DND-41 (cell line): Measurements from ENCODE around the gene RGS3.

Experiments
- ATAC-seq: fragments of 200-7000 bp; cut with Tn5 transposase; 3 replicates; pipeline ENCODE4 v1.9.1; 2021; ENCODE audit warnings: low read depth; ENCODE audit not compliant: insufficient read depth
- DNase-seq: peaks from one replicate; pipeline ENCODE4 v3.0.0-alpha.2; 2020
- H2AFZ ChIP-seq: 2 replicates; pipeline ENCODE4 v1.6.0; 2012; ENCODE audit warnings: low read depth, low read length
- H3K27ac ChIP-seq: 2 replicates; pipeline ENCODE4 v1.5.1; 2012; ENCODE audit warnings: low read length, inconsistent platforms
- H3K27me3 ChIP-seq: fragments of 200-600 bp; sonication (generic); 2 replicates; pipeline ENCODE4 v1.6.0; 2012; ENCODE audit warnings: low read length, mild to moderate bottlenecking, inconsistent platforms; ENCODE audit not compliant: insufficient read depth, poor library complexity
- H3K36me3 ChIP-seq: 2 replicates; pipeline ENCODE4 v1.5.1; 2012; ENCODE audit warnings: low read length, inconsistent platforms; ENCODE audit not compliant: insufficient read depth
- H3K4me1 ChIP-seq: 2 replicates; pipeline ENCODE4 v1.5.1; 2012; ENCODE audit warnings: mild to moderate bottlenecking, low read length; ENCODE audit not compliant: insufficient read depth
- H3K4me2 ChIP-seq: 2 replicates; pipeline ENCODE4 v1.6.0; 2012; ENCODE audit warnings: mild to moderate bottlenecking, moderate library complexity, low read length, inconsistent platforms; ENCODE audit not compliant: insufficient read depth
- H3K4me3 ChIP-seq, 2 experiments: fragments of 200-600 bp in 1 of 2; shearing (Covaris generic) in 1 of 2; 2 replicates each; pipeline ENCODE4 v1.5.1; 2012 to 2016; ENCODE audit warnings: inconsistent platforms in 2 of 2, low read length in 2 of 2, mild to moderate bottlenecking in 2 of 2, low read depth in 1 of 2, moderate library complexity in 1 of 2
- H3K79me2 ChIP-seq: 2 replicates; pipeline ENCODE4 v1.6.0; 2012; ENCODE audit warnings: low read length, inconsistent platforms; ENCODE audit not compliant: insufficient read depth
- H3K9ac ChIP-seq: 2 replicates; pipeline ENCODE4 v1.6.0; 2012; ENCODE audit warnings: low read depth, mild to moderate bottlenecking, inconsistent platforms, low read length, moderate library complexity
- H3K9me3 ChIP-seq: 2 replicates; pipeline ENCODE4 v1.5.1; 2012; ENCODE audit warnings: low read length, moderate library complexity, mild to moderate bottlenecking, inconsistent platforms; ENCODE audit not compliant: insufficient read depth, severe bottlenecking
- H4K20me1 ChIP-seq: 2 replicates; pipeline ENCODE4 v1.6.0; 2012; ENCODE audit warnings: low read length; ENCODE audit not compliant: insufficient read depth
- CTCF ChIP-seq: IDR thresholded peaks from 2 replicates; pipeline ENCODE4 v1.5.1; 2012; ENCODE audit warnings: borderline replicate concordance, low read length, moderate library complexity, mild to moderate bottlenecking; ENCODE audit not compliant: poor library complexity, severe bottlenecking; ENCODE audit errors: extremely low read depth
- EZH2 ChIP-seq: IDR thresholded peaks from 3 replicates; pipeline ENCODE4 v1.6.1; 2012; ENCODE audit warnings: borderline replicate concordance, low read depth, mild to moderate bottlenecking, moderate library complexity, low read length, inconsistent platforms; ENCODE audit not compliant: severe bottlenecking

Gene RGS3

DNA sequence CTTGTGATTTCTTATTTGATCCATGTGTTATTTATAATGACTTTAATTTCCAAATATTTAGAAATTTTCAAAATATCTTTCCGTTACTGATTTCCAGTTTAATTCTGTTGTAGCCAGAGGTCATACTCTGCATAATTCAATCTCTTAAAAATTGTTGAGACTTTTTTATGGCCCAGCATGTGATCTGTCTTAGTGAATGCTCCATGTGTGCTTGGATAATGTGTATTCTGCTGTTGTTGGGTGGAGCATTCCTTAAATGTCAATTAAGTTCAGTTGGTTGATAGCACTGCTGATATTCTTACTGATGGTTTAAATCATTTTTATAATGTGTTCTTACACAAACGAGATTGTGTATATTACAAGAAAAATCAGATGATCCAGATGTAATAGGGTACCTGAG is 180.8 kb downstream of the RGS3 start:
- Histone ChIP-seq H3K4me3 (no peak overlapping the region), H3K4me2 (no peak overlapping the region), H2AFZ (no peak overlapping the region), H4K20me1 (no peaks in the 10 kb centered on the region), H3K27ac (no peak overlapping the region), H3K9ac (no peak overlapping the region), H3K36me3 (no peaks in the 10 kb centered on the region), H3K27me3 (no peaks in the 10 kb centered on the region), H3K9me3 (no peaks in the 10 kb centered on the region), H3K79me2 (no peaks in the 10 kb centered on the region), H3K4me1 (no peaks in the 10 kb centered on the region)
- TF ChIP-seq EZH2 (no peak), CTCF (no peak)
- ATAC-seq (no peak), DNase-seq (no peak)

GRCh38 chr9:113645227-113645977 is 181.9 kb downstream of the RGS3 start:
- DNase-seq (no peak), ATAC-seq (no peak)
- Histone ChIP-seq H3K4me1 (no peaks in the 10 kb centered on the region), H3K4me2 (no peak overlapping the region), H3K4me3 (no peak overlapping the region), H3K79me2 (no peaks in the 10 kb centered on the region), H3K36me3 (no peaks in the 10 kb centered on the region), H3K27me3 (no peaks in the 10 kb centered on the region), H2AFZ (no peak overlapping the region), H3K9me3 (no peaks in the 10 kb centered on the region), H3K9ac (no peak overlapping the region), H3K27ac (no peak overlapping the region), H4K20me1 (no peaks in the 10 kb centered on the region)
- no peak for TF ChIP-seq CTCF
- TF ChIP-seq EZH2 = no peak

DNA sequence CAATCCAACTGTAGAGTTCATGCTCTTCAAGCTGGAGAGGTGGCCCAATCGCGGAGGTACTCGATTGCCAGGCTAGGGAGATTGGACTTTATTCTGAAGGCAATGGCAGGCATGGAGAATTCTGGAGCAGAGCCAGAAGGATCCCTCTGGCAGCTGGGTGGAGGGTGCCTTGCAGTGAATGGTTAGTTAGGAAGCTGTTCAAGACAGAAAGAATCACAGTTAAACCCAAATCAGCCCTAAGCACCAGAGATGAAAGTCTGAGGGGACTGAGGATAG is 182.4 kb downstream of the RGS3 start:
- H4K20me1 ChIP-seq = no peaks in the 10 kb centered on the region
- H3K36me3 ChIP-seq = no peaks in the 10 kb centered on the region
- no peak overlapping the region for H2AFZ ChIP-seq
- H3K4me1 ChIP-seq = no peaks in the 10 kb centered on the region
- no peak overlapping the region for H3K4me3 ChIP-seq
- H3K27ac ChIP-seq = no peak overlapping the region
- ATAC-seq = no peak
- no peaks in the 10 kb centered on the region for H3K9me3 ChIP-seq
- TF ChIP-seq CTCF (no peak), EZH2 (no peak)
- DNase-seq = no peak
- H3K79me2 ChIP-seq = no peaks in the 10 kb centered on the region
- no peak overlapping the region for H3K9ac ChIP-seq
- no peak overlapping the region for H3K4me2 ChIP-seq
- H3K27me3 ChIP-seq = no peaks in the 10 kb centered on the region

DNA sequence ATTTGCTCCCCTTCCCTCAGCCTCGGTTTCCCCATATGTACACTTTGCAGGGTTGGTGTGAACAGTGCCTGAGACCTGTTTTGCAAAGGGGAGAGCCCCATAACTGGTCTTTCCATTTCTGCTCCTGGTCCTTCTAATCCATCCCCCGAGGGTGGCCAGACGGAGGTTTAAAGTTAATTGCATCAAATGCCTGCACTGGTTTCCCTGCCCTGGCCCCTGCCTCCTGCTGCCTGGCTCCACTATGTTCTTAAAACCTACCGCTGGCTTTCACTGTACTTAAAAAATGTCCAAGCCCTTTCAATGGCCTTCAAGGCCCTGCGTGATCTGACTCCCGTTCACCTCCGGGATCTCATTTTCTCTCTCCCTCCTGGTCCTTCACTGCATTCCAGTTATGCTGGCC is 183.0 kb downstream of the RGS3 start:
- Histone ChIP-seq H3K36me3 (no peaks in the 10 kb centered on the region), H3K4me3 (no peak overlapping the region), H3K4me1 (no peaks in the 10 kb centered on the region), H3K9ac (no peak overlapping the region), H3K27ac (no peak overlapping the region), H2AFZ (no peak overlapping the region), H3K79me2 (no peaks in the 10 kb centered on the region), H3K9me3 (no peaks in the 10 kb centered on the region), H3K27me3 (no peaks in the 10 kb centered on the region), H3K4me2 (no peak overlapping the region), H4K20me1 (no peaks in the 10 kb centered on the region)
- no peak for TF ChIP-seq EZH2
- no peak for TF ChIP-seq CTCF
- DNase-seq (no peak), ATAC-seq (no peak)
